ENCODE results near the gene DMRTB1.
A peak's percentile ranks its signal among the peaks of the same experiment; 100 is the strongest.

The DMRTB1 gene

GRCh38 chr1:53463961-53464899 lies 5.0 kb downstream of the DMRTB1 start:
- DNase-seq (ENCODE audit: low spot score) = no peak

- no peak for DNase-seq (ENCODE audit: low spot score)
Measured at GRCh38 chr1:53465023-53465957, 6.1 kb downstream of the DMRTB1 start.

- DNase-seq (ENCODE audit: low spot score) = no peak
Measured at GRCh38 chr1:53467391-53467790, 8.2 kb downstream of the DMRTB1 start.

GRCh38 chr1:53468374-53468773 lies 9.2 kb downstream of the DMRTB1 start:
- no peak for DNase-seq (ENCODE audit: low spot score)

- DNase-seq (ENCODE audit: low spot score) = no peak
Measured at GRCh38 chr1:53469373-53469772, 10.2 kb downstream of the DMRTB1 start.

- peak; percentile 35 for DNase-seq (ENCODE audit: low spot score)
Measured at GRCh38 chr1:53470155-53470554, 11.0 kb downstream of the DMRTB1 start.

- DNase-seq (ENCODE audit: low spot score) = no peak
Measured at GRCh38 chr1:53470584-53470983, 11.4 kb downstream of the DMRTB1 start.

- no peak for DNase-seq (ENCODE audit: low spot score)
Measured at GRCh38 chr1:53471000-53471399, 11.8 kb downstream of the DMRTB1 start.

- DNase-seq (ENCODE audit: low spot score) = no peak
Measured at GRCh38 chr1:53473463-53473862, 14.3 kb downstream of the DMRTB1 start.

- DNase-seq (ENCODE audit: low spot score) = no peak
Measured at GRCh38 chr1:53475664-53476063, 16.5 kb downstream of the DMRTB1 start.

- no peak for DNase-seq (ENCODE audit: low spot score)
Measured at GRCh38 chr1:53476579-53476978, 17.4 kb downstream of the DMRTB1 start.

GRCh38 chr1:53477651-53478501 lies 18.7 kb downstream of the DMRTB1 start:
- no peak for DNase-seq (ENCODE audit: low spot score)

- no peak for DNase-seq (ENCODE audit: low spot score)
Measured at GRCh38 chr1:53478502-53478818, 19.3 kb downstream of the DMRTB1 start.

GRCh38 chr1:53480678-53481077 lies 21.5 kb downstream of the DMRTB1 start:
- no peak for DNase-seq (ENCODE audit: low spot score)

- no peak for DNase-seq (ENCODE audit: low spot score)
Measured at GRCh38 chr1:53481456-53481855, 22.3 kb downstream of the DMRTB1 start.

GRCh38 chr1:53482441-53483153 lies 23.4 kb downstream of the DMRTB1 start:
- DNase-seq (ENCODE audit: low spot score) = no peak

GRCh38 chr1:53483170-53483569 lies 24.0 kb downstream of the DMRTB1 start:
- DNase-seq (ENCODE audit: low spot score) = no peak

GRCh38 chr1:53483656-53484055 lies 24.5 kb downstream of the DMRTB1 start:
- no peak for DNase-seq (ENCODE audit: low spot score)

- no peak for DNase-seq (ENCODE audit: low spot score)
Measured at GRCh38 chr1:53484705-53485477, 25.7 kb downstream of the DMRTB1 start.
